Activated CD4-positive, alpha-beta T cell treated with anti-CD3 and anti-CD28 coated beads, Interleukin-2, amount 10 ng/mL, durations not matched to agents 7 days and 5 days (primary cell): ENCODE measurements around the gene UTS2R. TPM values are rescaled to one million over a fixed set of nuclear protein-coding genes. Genes with fewer than 3 reads are reported as not detected.

Experiments used
- CTCF ChIA-PET: fragments of 350-600 bp; sonication (Branson Sonifier 250); formaldehyde crosslinking; loops from one replicate; lab custom pipeline; 2021; ENCODE audit warnings: antibody characterized with exemption; lab: Charles Lee
- POLR2A ChIA-PET: fragments of 350-600 bp; sonication (Branson Sonifier 250); formaldehyde crosslinking; loops from one replicate; lab custom pipeline; 2021; ENCODE audit warnings: antibody characterized with exemption; lab: Charles Lee
- DNase-seq: peaks from one replicate; pipeline ENCODE4 v3.0.0-alpha.2; 2020
- H3K27ac Mint-ChIP-seq: one replicate; pipeline ENCODE4 v1.8.0; 2021; ENCODE audit warnings: mild to moderate bottlenecking, moderate library complexity, mixed read lengths
- H3K27me3 Mint-ChIP-seq: one replicate; pipeline ENCODE4 v1.8.0; 2021; ENCODE audit warnings: mixed read lengths
- H3K36me3 Mint-ChIP-seq: one replicate; pipeline ENCODE4 v1.8.0; 2021; ENCODE audit warnings: low read depth, mixed read lengths
- H3K4me1 Mint-ChIP-seq: one replicate; pipeline ENCODE4 v1.8.0; 2021; ENCODE audit warnings: mixed read lengths
- H3K4me3 Mint-ChIP-seq: one replicate; pipeline ENCODE4 v1.8.0; 2021; ENCODE audit warnings: mild to moderate bottlenecking, moderate library complexity, mixed read lengths
- H3K9me3 Mint-ChIP-seq: one replicate; pipeline ENCODE4 v1.8.0; 2021; ENCODE audit warnings: mixed read lengths
- total RNA-seq, 2 experiments: library from RNA; stranded (reverse); gene quantifications; one replicate each; pipeline ENCODE4 v1.2.3, GENCODE V29; 2021

Gene UTS2R
- total RNA-seq, 2 experiments from 2014 or later = not detected

GRCh38 chr17:82329683-82330321, 41.8 kb upstream of the UTS2R start:
- peaks cover 1% of the 10 kb centered on the region for H3K36me3 Mint-ChIP-seq
- peaks cover 4% of the 10 kb centered on the region for H3K27me3 Mint-ChIP-seq
- H3K9me3 Mint-ChIP-seq = no peaks in the 10 kb centered on the region
- peaks cover 17% of the 10 kb centered on the region for H3K4me1 Mint-ChIP-seq
- no peak overlapping the region for H3K4me3 Mint-ChIP-seq
- DNase-seq = no peak
- ChIA-PET POLR2A (no interaction called here), CTCF (interaction anchor here (1.0 to 2.1 kb wide), 3 partner anchors 9 to 93 kb away, joined by 3 to 5 read pairs (median 3); no protein-coding TSS in a partner anchor)
- H3K27ac Mint-ChIP-seq = no peak overlapping the region

- POLR2A ChIA-PET = no interaction called here
- DNase-seq = no peak
- H3K4me1 Mint-ChIP-seq = peaks cover 22% of the 10 kb centered on the region
- H3K36me3 Mint-ChIP-seq = peaks cover 1% of the 10 kb centered on the region
- peaks cover 4% of the 10 kb centered on the region for H3K27me3 Mint-ChIP-seq
- no peaks in the 10 kb centered on the region for H3K9me3 Mint-ChIP-seq
- H3K4me3 Mint-ChIP-seq = no peak overlapping the region
- CTCF ChIA-PET = interaction anchor here (0.6 to 2.5 kb wide), 7 partner anchors 10 to 197 kb away, joined by 3 to 6 read pairs (median 4); no protein-coding TSS in a partner anchor
- H3K27ac Mint-ChIP-seq = no peak overlapping the region
These were observed 41.0 kb upstream of the UTS2R start for GRCh38 chr17:82330322-82331239.

GRCh38 chr17:82331345-82331939, 40.1 kb upstream of the UTS2R start:
- H3K27ac Mint-ChIP-seq = no peak overlapping the region
- H3K4me1 Mint-ChIP-seq = peaks cover 28% of the 10 kb centered on the region
- H3K27me3 Mint-ChIP-seq = peaks cover 4% of the 10 kb centered on the region
- POLR2A ChIA-PET = no interaction called here
- H3K36me3 Mint-ChIP-seq = peaks cover 1% of the 10 kb centered on the region
- no peaks in the 10 kb centered on the region for H3K9me3 Mint-ChIP-seq
- CTCF ChIA-PET = interaction anchor here (0.6 to 2.5 kb wide), 7 partner anchors 14 to 196 kb away, joined by 3 to 6 read pairs (median 4); no protein-coding TSS in a partner anchor
- H3K4me3 Mint-ChIP-seq = no peak overlapping the region
- DNase-seq = no peak

GRCh38 chr17:82332669-82333278, 38.8 kb upstream of the UTS2R start:
- peaks cover 4% of the 10 kb centered on the region for H3K27me3 Mint-ChIP-seq
- no peaks in the 10 kb centered on the region for H3K9me3 Mint-ChIP-seq
- H3K4me1 Mint-ChIP-seq = peaks cover 30% of the 10 kb centered on the region
- H3K36me3 Mint-ChIP-seq = peaks cover 1% of the 10 kb centered on the region
- H3K4me3 Mint-ChIP-seq = peak overlapping the region; percentile 76
- POLR2A ChIA-PET = interaction anchor here (0.6 kb wide), 1 partner anchor 64 kb away, joined by 3 read pairs; no protein-coding TSS in a partner anchor
- peak; percentile 32 for DNase-seq
- CTCF ChIA-PET = interaction anchor here (0.6 to 2.5 kb wide), 10 partner anchors 10 to 222 kb away, joined by 3 to 6 read pairs (median 3); no protein-coding TSS in a partner anchor
- peak overlapping the region; percentile 89 for H3K27ac Mint-ChIP-seq

DNA sequence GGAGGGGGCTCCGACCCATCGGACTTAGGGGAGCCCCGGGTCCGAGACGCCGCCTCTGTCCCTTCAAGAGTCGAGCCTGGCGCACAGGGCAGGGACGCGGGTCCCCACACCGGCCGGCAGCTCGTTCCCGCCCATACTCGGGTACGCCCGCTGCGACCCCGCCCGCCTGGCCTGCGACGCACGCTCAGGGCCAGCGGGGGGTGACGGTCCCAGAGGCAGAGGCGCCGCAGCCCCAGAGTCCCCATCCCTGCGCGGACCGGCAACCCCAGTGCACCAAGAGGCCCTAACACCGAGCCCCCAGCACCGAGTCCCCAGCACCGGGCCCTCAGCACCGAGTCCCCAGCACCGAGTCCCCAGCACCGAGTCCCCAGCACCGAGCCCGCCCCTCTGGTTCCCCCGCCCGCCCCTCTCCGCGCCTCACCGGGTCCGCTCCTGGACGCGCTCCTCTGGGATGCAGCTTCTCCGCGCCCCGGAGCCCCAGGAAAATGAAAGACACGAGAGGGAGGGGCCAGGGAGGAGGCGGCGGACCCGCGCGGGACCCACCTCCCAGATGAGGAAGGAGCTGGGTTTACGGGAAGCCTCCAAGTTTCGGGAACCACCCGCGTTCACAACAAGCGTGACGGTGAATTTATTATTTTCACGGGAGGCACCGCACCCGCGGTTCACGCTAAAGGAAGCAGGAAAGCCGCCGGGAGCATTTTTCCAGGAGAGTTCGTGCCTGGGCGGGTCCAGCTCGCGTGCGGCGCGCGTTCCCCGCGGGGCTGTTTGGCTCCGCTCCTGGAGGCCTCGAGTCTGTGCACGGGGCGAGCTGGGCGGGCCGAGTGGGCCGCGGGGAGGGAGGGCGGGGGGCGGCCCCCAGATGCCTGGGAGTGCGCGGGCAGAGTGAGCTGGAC, 38.0 kb upstream of the UTS2R start, which contains the start of gene SECTM1:
TSS of gene SECTM1 (minus strand) at position 488 of the 893 bp plus-strand sequence. CDS start 6,526 bp downstream, outside the sequence.
- no peak for DNase-seq
- H3K27ac Mint-ChIP-seq = peak within 1 kb of the TSS; percentile 99
- H3K4me3 Mint-ChIP-seq = peak within 1 kb of the TSS; percentile 90
- ChIA-PET CTCF (interaction anchor here (0.8 to 1.8 kb wide), 9 partner anchors 10 to 91 kb away, joined by 3 to 6 read pairs (median 3); no protein-coding TSS in a partner anchor), POLR2A (interaction anchor here (0.6 kb wide), 1 partner anchor 63 kb away, joined by 3 read pairs; no protein-coding TSS in a partner anchor)
- peaks cover 4% of the 10 kb centered on the region for H3K27me3 Mint-ChIP-seq
- H3K9me3 Mint-ChIP-seq = no peaks in the 10 kb centered on the region
- peaks cover 32% of the 10 kb centered on the region for H3K4me1 Mint-ChIP-seq
- peaks cover 1% of the 10 kb centered on the region for H3K36me3 Mint-ChIP-seq

DNA sequence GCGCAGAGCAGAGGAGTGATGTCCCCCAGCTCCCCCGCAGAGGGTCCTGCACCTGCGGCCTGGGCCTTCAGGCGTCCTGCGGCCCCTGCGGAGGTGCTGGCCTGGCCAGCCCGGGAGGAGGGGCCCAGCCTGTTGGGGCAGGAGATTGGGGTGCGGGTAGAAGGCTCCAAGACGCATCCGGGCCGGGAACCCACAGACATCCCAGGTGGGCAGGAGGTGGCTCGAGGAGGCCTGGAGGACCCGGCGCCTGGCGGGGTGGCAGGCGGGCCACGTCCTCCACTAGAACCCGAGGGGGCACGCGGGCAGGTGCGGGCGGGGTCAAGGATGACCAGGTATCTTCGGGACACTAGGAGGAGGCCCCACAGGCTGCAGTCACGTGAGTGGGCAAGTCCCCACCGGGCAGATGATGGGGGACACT, 37.4 kb upstream of the UTS2R start:
- POLR2A ChIA-PET = no interaction called here

DNA sequence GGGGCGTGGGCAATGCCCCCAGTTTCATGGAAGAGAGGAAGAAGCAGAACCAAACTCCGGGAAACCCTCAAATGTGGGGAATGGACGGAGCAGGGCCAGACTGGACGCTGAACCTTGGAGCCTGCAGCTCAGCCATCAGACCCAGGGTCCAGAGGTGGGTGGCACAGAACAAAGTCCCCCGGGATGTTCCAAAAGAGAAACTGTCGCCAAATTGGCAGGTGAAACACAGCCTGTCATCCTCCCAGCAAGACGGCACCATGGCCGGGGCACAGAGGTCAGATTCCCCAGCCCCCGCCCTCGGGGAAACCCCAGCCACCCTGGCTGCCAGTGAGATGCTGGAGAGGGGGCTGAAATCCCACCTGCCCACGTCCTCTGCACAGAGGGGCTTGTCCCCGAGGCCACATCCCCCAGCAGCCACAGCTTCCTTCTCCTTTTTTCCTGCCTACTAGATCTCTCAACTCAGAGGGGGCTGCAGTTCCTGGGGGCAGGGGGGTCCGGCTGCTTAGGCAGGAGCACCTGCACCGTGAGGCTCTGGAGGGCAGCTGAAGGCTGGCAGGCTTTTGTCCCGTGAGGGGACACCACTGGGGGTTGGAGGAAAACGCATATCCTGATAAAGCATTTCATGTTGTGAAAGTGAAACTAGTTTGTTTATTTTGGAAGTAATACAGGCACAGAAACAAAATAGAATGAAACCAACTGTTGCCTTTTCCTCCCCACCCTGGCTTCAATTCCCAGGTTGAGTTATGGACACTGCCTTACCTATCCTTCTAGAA, 36.8 kb upstream of the UTS2R start:
- ChIA-PET POLR2A (no interaction called here), CTCF (interaction anchor here (1.0 to 2.1 kb wide), 3 partner anchors 9 to 34 kb away, joined by 3 to 6 read pairs (median 4); no protein-coding TSS in a partner anchor)
- peak; percentile 32 for DNase-seq
- peak overlapping the region; percentile 99 for H3K27ac Mint-ChIP-seq
- peaks cover 39% of the 10 kb centered on the region for H3K4me1 Mint-ChIP-seq
- no peaks in the 10 kb centered on the region for H3K9me3 Mint-ChIP-seq
- peaks cover 4% of the 10 kb centered on the region for H3K27me3 Mint-ChIP-seq
- H3K4me3 Mint-ChIP-seq = peak overlapping the region; percentile 90
- H3K36me3 Mint-ChIP-seq = peaks cover 1% of the 10 kb centered on the region

More for the DNA sequence above, 37.4 kb upstream of the UTS2R start:
- Mint-ChIP-seq H3K4me1 (peaks cover 39% of the 10 kb centered on the region), H3K4me3 (peak overlapping the region; percentile 90), H3K9me3 (no peaks in the 10 kb centered on the region), H3K27me3 (peaks cover 4% of the 10 kb centered on the region), H3K36me3 (peaks cover 1% of the 10 kb centered on the region), H3K27ac (peak overlapping the region; percentile 99)
- DNase-seq = no peak
- CTCF ChIA-PET = interaction anchor here (1.0 to 1.8 kb wide), 4 partner anchors 9 to 83 kb away, joined by 3 to 6 read pairs (median 4); no protein-coding TSS in a partner anchor

- Mint-ChIP-seq H3K9me3 (peaks cover 4% of the 10 kb centered on the region), H3K36me3 (no peaks in the 10 kb centered on the region), H3K4me3 (no peak overlapping the region), H3K27ac (peak overlapping the region; percentile 52), H3K27me3 (no peaks in the 10 kb centered on the region), H3K4me1 (peaks cover 31% of the 10 kb centered on the region)
- CTCF ChIA-PET = interaction anchor here (1.2 to 1.9 kb wide), 4 partner anchors 12 to 103 kb away, joined by 3 to 5 read pairs (median 3); no protein-coding TSS in a partner anchor
- POLR2A ChIA-PET = no interaction called here
- no peak for DNase-seq
These were observed 32.5 kb upstream of the UTS2R start for GRCh38 chr17:82338858-82339633.

GRCh38 chr17:82339634-82340580, 31.7 kb upstream of the UTS2R start:
- H3K4me3 Mint-ChIP-seq = no peak overlapping the region
- ChIA-PET CTCF (interaction anchor here (1.3 kb wide), 1 partner anchor 11 kb away, joined by 3 read pairs; no protein-coding TSS in a partner anchor), POLR2A (no interaction called here)
- peaks cover 4% of the 10 kb centered on the region for H3K9me3 Mint-ChIP-seq
- H3K36me3 Mint-ChIP-seq = no peaks in the 10 kb centered on the region
- no peak for DNase-seq
- H3K27me3 Mint-ChIP-seq = no peaks in the 10 kb centered on the region
- H3K27ac Mint-ChIP-seq = no peak overlapping the region
- H3K4me1 Mint-ChIP-seq = peaks cover 24% of the 10 kb centered on the region
